ENCODE results near the gene PAPSS2.
"Not testable (repeated sequence)": the region's sequence is repeated elsewhere in the genome, so short reads cannot be mapped to it uniquely, and the experiment has no call there.

PAPSS2 gene

GRCh38 chr10:87643920-87644319 is 15.8 kb upstream of the PAPSS2 start:
- no peak for DNase-seq

GRCh38 chr10:87644500-87644899 is 15.2 kb upstream of the PAPSS2 start:
- DNase-seq: not testable (repeated sequence)

- no peak for DNase-seq
Measured at GRCh38 chr10:87646192-87646909, 13.3 kb upstream of the PAPSS2 start.

GRCh38 chr10:87646935-87647334 is 12.7 kb upstream of the PAPSS2 start:
- DNase-seq: no peak

GRCh38 chr10:87650838-87651589 is 8.7 kb upstream of the PAPSS2 start:
- no peak for DNase-seq

- DNase-seq: no peak
Measured at GRCh38 chr10:87651801-87652200, 7.9 kb upstream of the PAPSS2 start.

GRCh38 chr10:87652261-87652660 is 7.4 kb upstream of the PAPSS2 start:
- DNase-seq: no peak

GRCh38 chr10:87654212-87654611 is 5.5 kb upstream of the PAPSS2 start:
- no peak for DNase-seq

- peak; percentile 9 to 24 for DNase-seq
Measured at GRCh38 chr10:87656431-87657072, 3.1 kb upstream of the PAPSS2 start.

- no peak for DNase-seq
Measured at GRCh38 chr10:87657371-87657770, 2.3 kb upstream of the PAPSS2 start.

- no peak for DNase-seq
Measured at GRCh38 chr10:87658321-87658795, 1.3 kb upstream of the PAPSS2 start.

- no peak for DNase-seq
Measured at GRCh38 chr10:87658858-87659555, 671 bp upstream of the PAPSS2 start.

GRCh38 chr10:87660484-87661133 is 931 bp downstream of the PAPSS2 start:
- no peak for DNase-seq

- no peak for DNase-seq
Measured at GRCh38 chr10:87661861-87662785, 2.4 kb downstream of the PAPSS2 start.

- DNase-seq: no peak
Measured at GRCh38 chr10:87664276-87664701, 4.6 kb downstream of the PAPSS2 start.

- no peak for DNase-seq
Measured at GRCh38 chr10:87667493-87667892, 7.8 kb downstream of the PAPSS2 start.

- DNase-seq: no peak
Measured at GRCh38 chr10:87668324-87669074, 8.8 kb downstream of the PAPSS2 start.

GRCh38 chr10:87669752-87670151 is 10.1 kb downstream of the PAPSS2 start:
- no peak for DNase-seq

GRCh38 chr10:87670586-87670985 is 10.9 kb downstream of the PAPSS2 start:
- DNase-seq: no peak

- no peak for DNase-seq
Measured at GRCh38 chr10:87671139-87671815, 11.6 kb downstream of the PAPSS2 start.

All from NCI-H2081 (cell line).